Activated T-helper 17 cell treated with anti-CD3 and anti-CD28 coated beads, Interleukin-2, amount 50 U/mL, for 72 hours (primary cell): ENCODE results near the gene SERINC5. TPM values are rescaled to one million over a fixed set of nuclear protein-coding genes. Genes with fewer than 3 reads are reported as not detected.
A peak's percentile ranks its signal among the peaks of the same experiment; 100 is the strongest.
"Not testable (repeated sequence)": the region's sequence is repeated elsewhere in the genome, so short reads cannot be mapped to it uniquely, and the experiment has no call there.

Source experiments
- ATAC-seq: fragments of 150-1000 bp; cut with Tn5 transposase; replicated peaks from 2 replicates; pipeline ENCODE4 v1.10.0; 2021; ENCODE audit warnings: mild to moderate bottlenecking, moderate library complexity
- H3K27ac Mint-ChIP-seq: one replicate; pipeline ENCODE4 v1.8.0; 2022; ENCODE audit warnings: mixed read lengths
- H3K27me3 Mint-ChIP-seq: one replicate; pipeline ENCODE4 v1.8.0; 2022; ENCODE audit warnings: mixed read lengths
- H3K36me3 Mint-ChIP-seq: one replicate; pipeline ENCODE4 v1.8.0; 2022; ENCODE audit warnings: low read depth, mild to moderate bottlenecking, mixed read lengths
- H3K4me1 Mint-ChIP-seq: one replicate; pipeline ENCODE4 v1.8.0; 2022; ENCODE audit warnings: mixed read lengths
- H3K4me3 Mint-ChIP-seq: one replicate; pipeline ENCODE4 v1.8.0; 2022; ENCODE audit warnings: mild to moderate bottlenecking, mixed read lengths
- H3K9me3 Mint-ChIP-seq: one replicate; pipeline ENCODE4 v1.8.0; 2022; ENCODE audit warnings: mixed read lengths
- total RNA-seq, 2 donors: library from RNA; stranded (reverse); gene quantifications; one replicate each; pipeline ENCODE4 v1.2.3, GENCODE V29; 2022

SERINC5 gene
- total RNA-seq, 2 donors from 2014 or later, result 50.7 to 76.7 TPM

DNA sequence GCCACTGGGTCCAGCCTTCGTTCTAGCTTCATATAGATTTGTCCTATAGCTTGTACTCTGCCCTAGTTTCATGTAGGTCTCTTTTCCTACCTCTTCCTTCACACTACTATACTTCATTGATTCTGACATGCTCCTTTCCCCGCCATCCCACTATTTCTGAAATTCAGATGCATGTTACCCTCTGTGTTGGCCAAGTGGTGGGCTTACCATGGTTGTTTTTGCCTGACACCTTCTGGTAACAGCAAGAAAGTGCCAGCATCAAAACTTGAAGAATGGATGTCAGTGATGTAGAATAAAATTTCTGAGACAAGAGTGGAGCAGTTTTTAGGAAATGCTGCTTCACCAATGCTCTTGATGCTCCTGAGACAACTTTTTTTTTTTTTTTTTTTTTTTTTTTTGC, 19.5 kb upstream of the SERINC5 start:
- no peak overlapping the region for H3K27ac Mint-ChIP-seq
- no peaks in the 10 kb centered on the region for H3K27me3 Mint-ChIP-seq
- H3K36me3 Mint-ChIP-seq, result no peaks in the 10 kb centered on the region
- H3K4me1 Mint-ChIP-seq, result peaks cover 6% of the 10 kb centered on the region
- ATAC-seq, result peak; percentile 54
- peaks cover under 1% of the 10 kb centered on the region for H3K9me3 Mint-ChIP-seq
- H3K4me3 Mint-ChIP-seq, result no peak overlapping the region

GRCh38 chr5:80270543-80270942, 14.7 kb upstream of the SERINC5 start:
- H3K9me3 Mint-ChIP-seq, result not testable (repeated sequence)

GRCh38 chr5:80269991-80270438, 14.2 kb upstream of the SERINC5 start:
- no peaks in the 10 kb centered on the region for H3K27me3 Mint-ChIP-seq
- H3K4me3 Mint-ChIP-seq, result peak overlapping the region; percentile 69
- H3K27ac Mint-ChIP-seq, result peak overlapping the region; percentile 87
- H3K4me1 Mint-ChIP-seq, result peaks cover 17% of the 10 kb centered on the region
- peaks cover 4% of the 10 kb centered on the region for H3K9me3 Mint-ChIP-seq
- ATAC-seq, result peak; percentile 62
- H3K36me3 Mint-ChIP-seq, result no peaks in the 10 kb centered on the region

More at GRCh38 chr5:80270543-80270942, 14.7 kb upstream of the SERINC5 start:
- peak; percentile 68 for ATAC-seq
- Mint-ChIP-seq H3K4me1 (peaks cover 17% of the 10 kb centered on the region), H3K4me3 (peak overlapping the region; percentile 69), H3K27ac (peak overlapping the region; percentile 87)
- not testable (repeated sequence) for H3K36me3 Mint-ChIP-seq, H3K27me3 Mint-ChIP-seq

GRCh38 chr5:80268916-80269315, 13.1 kb upstream of the SERINC5 start:
- Mint-ChIP-seq H3K27ac (peak overlapping the region; percentile 87), H3K4me1 (peaks cover 17% of the 10 kb centered on the region), H3K9me3 (peaks cover 4% of the 10 kb centered on the region), H3K36me3 (no peaks in the 10 kb centered on the region), H3K4me3 (peak overlapping the region; percentile 69), H3K27me3 (no peaks in the 10 kb centered on the region)
- ATAC-seq, result peak; percentile 60

DNA sequence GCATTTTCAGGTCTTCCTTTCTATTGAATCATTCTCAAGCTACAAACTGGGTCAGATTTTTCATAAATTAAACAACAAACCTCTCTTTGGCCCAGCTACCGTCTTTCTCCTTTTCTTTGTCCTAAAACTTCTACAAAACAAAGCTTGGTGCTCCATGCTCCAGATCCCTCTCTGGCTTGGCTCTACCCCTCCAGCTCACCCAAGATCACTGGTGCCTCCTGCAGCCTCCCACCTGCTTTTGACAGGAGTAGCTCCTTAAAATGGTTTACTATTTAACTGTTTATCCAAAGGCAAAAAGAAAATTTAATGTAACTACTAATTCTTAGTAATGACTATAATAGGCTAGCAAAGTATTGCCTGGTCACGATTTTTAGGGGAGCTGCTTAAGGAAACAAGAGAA, 10.7 kb upstream of the SERINC5 start:
- no peak for ATAC-seq
- Mint-ChIP-seq H3K27me3 (no peaks in the 10 kb centered on the region), H3K4me3 (no peak overlapping the region), H3K36me3 (no peaks in the 10 kb centered on the region), H3K4me1 (peaks cover 17% of the 10 kb centered on the region), H3K27ac (no peak overlapping the region), H3K9me3 (peaks cover 4% of the 10 kb centered on the region)

DNA sequence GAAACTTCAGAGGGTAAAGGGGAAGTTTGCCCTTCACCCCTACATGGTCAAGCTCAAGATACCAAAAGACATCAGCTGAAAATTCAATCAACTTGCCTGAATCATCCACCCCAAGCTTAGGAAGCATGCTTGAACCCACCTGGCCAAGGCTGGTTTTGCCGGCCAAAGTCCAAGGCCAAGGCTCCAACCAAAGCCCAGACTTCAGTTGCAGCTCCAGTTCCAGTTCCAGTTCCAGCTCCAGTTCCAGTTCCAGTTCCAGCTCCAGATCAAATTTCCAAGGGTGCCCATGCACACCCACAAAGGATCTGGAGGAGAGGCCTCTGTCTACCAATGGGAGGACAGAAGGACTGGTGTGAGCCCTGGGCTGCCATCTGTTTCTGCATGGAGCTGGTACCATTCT, 4.6 kb upstream of the SERINC5 start:
- H3K27me3 Mint-ChIP-seq, result no peaks in the 10 kb centered on the region
- no peak overlapping the region for H3K27ac Mint-ChIP-seq
- H3K9me3 Mint-ChIP-seq, result no peaks in the 10 kb centered on the region
- no peaks in the 10 kb centered on the region for H3K4me1 Mint-ChIP-seq
- no peak overlapping the region for H3K4me3 Mint-ChIP-seq
- no peak for ATAC-seq
- peaks cover 16% of the 10 kb centered on the region for H3K36me3 Mint-ChIP-seq

DNA sequence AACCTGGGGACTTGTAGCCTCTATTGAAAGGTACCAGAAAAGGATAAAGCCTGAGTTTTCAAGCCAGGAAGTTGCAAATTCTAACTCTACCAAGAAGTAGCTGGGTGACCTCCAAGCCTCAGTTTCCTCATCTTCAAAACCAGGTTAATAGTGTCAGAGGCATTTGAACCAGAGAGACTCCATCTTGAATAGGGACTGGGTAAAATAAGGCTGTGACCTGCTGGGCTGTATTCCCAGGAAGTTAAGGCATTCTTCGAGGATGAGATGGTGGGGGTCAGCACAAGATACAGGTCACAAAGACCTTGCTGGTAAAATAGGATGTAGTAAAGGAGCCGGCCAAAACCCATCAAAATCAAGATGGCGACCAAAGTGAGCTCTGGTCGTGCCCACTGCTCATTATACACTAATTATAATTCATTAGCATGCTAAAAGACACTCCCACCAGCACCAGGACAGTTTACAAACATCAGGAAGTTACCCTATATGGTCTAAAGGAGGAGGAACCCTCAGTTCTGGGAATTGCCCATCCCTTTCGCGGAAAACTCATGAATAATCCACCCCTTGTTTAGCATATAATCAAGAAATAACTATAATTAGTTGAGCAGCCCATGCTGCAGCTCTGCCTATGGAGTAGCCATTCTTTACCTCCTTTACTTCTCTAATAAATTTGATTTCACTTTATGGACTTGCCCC, 3.8 kb upstream of the SERINC5 start:
- Mint-ChIP-seq H3K27ac (no peak overlapping the region), H3K27me3 (no peaks in the 10 kb centered on the region), H3K9me3 (no peaks in the 10 kb centered on the region), H3K4me3 (no peak overlapping the region), H3K36me3 (peaks cover 22% of the 10 kb centered on the region), H3K4me1 (no peaks in the 10 kb centered on the region)
- ATAC-seq, result no peak

GRCh38 chr5:80255431-80255810, 427 bp downstream of the SERINC5 start:
- ATAC-seq, result peak; percentile 46
- Mint-ChIP-seq H3K36me3 (peaks cover 63% of the 10 kb centered on the region), H3K27ac (peak overlapping the region; percentile 93), H3K4me1 (peaks cover 30% of the 10 kb centered on the region), H3K4me3 (peak overlapping the region; percentile 93), H3K27me3 (no peaks in the 10 kb centered on the region), H3K9me3 (no peaks in the 10 kb centered on the region)

- H3K36me3 Mint-ChIP-seq, result peaks cover 68% of the 10 kb centered on the region
- H3K27me3 Mint-ChIP-seq, result no peaks in the 10 kb centered on the region
- peaks cover 33% of the 10 kb centered on the region for H3K4me1 Mint-ChIP-seq
These were observed 949 bp downstream of the SERINC5 start for GRCh38 chr5:80254767-80255430.

GRCh38 chr5:80251636-80252035, 4.2 kb downstream of the SERINC5 start:
- no peaks in the 10 kb centered on the region for H3K27me3 Mint-ChIP-seq
- no peak for ATAC-seq
- H3K4me1 Mint-ChIP-seq, result peaks cover 54% of the 10 kb centered on the region
- peaks cover 85% of the 10 kb centered on the region for H3K36me3 Mint-ChIP-seq
- H3K27ac Mint-ChIP-seq, result peak overlapping the region; percentile 93
- peaks cover 3% of the 10 kb centered on the region for H3K9me3 Mint-ChIP-seq
- peak overlapping the region; percentile 93 for H3K4me3 Mint-ChIP-seq

More at GRCh38 chr5:80254767-80255430, 949 bp downstream of the SERINC5 start:
- no peak for ATAC-seq
- Mint-ChIP-seq H3K9me3 (peaks cover 2% of the 10 kb centered on the region), H3K4me3 (peak overlapping the region; percentile 93), H3K27ac (peak overlapping the region; percentile 93)

DNA sequence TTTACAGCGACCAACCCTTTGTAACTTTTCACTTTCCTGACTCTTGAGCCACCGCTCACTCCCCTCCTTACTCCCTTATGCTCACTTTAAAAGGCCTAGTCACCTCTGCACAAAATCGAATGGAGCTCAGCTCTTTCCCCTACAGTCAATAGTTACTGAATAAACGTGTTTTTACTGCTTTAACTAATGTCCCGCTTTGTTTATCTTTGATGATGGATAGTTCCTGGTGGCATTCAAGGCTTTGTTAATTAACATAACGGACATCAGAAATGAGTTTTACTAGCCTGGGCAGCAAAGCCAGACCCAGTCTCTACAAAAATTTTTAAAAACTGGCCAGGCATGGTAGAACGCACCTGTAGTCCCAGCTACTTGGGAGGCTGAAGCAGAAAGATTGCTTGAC, 5.0 kb downstream of the SERINC5 start:
- H3K4me1 Mint-ChIP-seq, result peaks cover 63% of the 10 kb centered on the region
- no peak for ATAC-seq
- peaks cover 85% of the 10 kb centered on the region for H3K36me3 Mint-ChIP-seq
- H3K4me3 Mint-ChIP-seq, result peak overlapping the region; percentile 93
- H3K9me3 Mint-ChIP-seq, result peaks cover 3% of the 10 kb centered on the region
- peak overlapping the region; percentile 51 for H3K27ac Mint-ChIP-seq
- no peaks in the 10 kb centered on the region for H3K27me3 Mint-ChIP-seq

- Mint-ChIP-seq H3K27me3 (no peaks in the 10 kb centered on the region), H3K36me3 (peaks cover 87% of the 10 kb centered on the region), H3K27ac (peak overlapping the region; percentile 81), H3K4me1 (peaks cover 66% of the 10 kb centered on the region), H3K9me3 (peaks cover 3% of the 10 kb centered on the region), H3K4me3 (peak overlapping the region; percentile 93)
- no peak for ATAC-seq
These were observed 5.9 kb downstream of the SERINC5 start for GRCh38 chr5:80249901-80250300.

DNA sequence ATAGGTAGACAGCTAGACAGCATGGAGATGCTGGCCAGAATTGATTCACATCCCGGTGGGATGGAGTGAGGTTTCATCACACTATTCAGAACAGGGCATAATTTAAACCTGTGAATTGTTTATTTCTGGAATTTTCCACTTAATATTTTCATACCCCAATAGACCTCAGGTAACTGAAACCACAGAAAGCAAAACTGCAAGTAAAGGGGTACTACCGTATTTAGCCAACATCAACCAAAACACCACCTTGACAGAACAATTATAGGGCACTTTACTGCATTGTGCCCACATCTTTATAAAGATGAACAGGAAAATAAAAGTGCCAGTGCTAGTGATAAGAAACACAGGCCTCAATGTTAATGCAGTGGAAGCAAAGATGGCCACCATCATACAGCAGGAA, 7.5 kb downstream of the SERINC5 start:
- H3K4me1 Mint-ChIP-seq, result peaks cover 59% of the 10 kb centered on the region
- no peaks in the 10 kb centered on the region for H3K27me3 Mint-ChIP-seq
- peaks cover 78% of the 10 kb centered on the region for H3K36me3 Mint-ChIP-seq
- peak overlapping the region; percentile 93 for H3K4me3 Mint-ChIP-seq
- H3K27ac Mint-ChIP-seq, result peak overlapping the region; percentile 80
- peaks cover 3% of the 10 kb centered on the region for H3K9me3 Mint-ChIP-seq
- peak; percentile 13 for ATAC-seq

DNA sequence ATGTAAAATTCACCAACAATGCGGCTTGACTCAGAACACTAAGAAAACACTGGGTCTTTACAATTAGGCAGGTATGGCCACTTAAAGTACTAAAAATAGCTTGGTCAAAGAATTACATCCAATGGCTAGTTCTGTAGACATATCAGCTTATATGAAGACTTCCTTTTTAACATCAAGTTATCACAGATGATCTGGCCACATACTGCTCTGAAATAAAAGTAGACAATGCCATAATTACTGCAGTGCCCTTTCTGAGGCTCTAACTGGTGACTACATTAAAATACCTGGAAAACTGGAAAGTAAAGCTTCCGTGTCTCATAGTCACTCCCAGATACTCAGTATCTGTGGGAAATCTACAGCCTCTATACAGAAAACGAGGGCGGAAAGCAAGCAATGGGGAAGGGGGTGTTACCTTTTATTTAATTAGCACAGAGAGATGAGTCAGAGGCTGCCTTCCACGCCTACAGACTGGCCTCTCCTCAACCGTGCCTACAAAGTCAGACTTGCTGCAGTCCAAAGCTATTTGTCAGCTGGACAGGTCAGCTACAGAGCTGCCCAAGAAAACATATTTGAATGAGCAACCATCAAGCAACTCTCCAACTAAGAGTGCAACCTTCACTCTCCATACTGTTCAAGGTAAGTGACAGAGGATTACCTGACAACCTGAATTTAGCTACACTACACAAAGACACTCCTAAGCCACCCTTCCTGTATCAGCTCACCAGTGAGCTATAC, 8.7 kb downstream of the SERINC5 start:
- Mint-ChIP-seq H3K9me3 (peaks cover 10% of the 10 kb centered on the region), H3K4me1 (peaks cover 48% of the 10 kb centered on the region), H3K36me3 (peaks cover 78% of the 10 kb centered on the region), H3K4me3 (peak overlapping the region; percentile 93), H3K27ac (peak overlapping the region; percentile 80), H3K27me3 (no peaks in the 10 kb centered on the region)
- ATAC-seq, result peak; percentile 80
